Measurements from ENCODE around the gene CRIP2.

The CRIP2 gene

GRCh38 chr14:105493921-105494605 lies 19.4 kb downstream of the CRIP2 start:
- no peaks in the 10 kb centered on the region for H3K36me3 ChIP-seq (ENCODE audit: insufficient read depth, low read length)
- peaks cover 12% of the 10 kb centered on the region for H3K4me1 ChIP-seq (ENCODE audit: control insufficient read depth, insufficient read depth, low read length)
- no peak overlapping the region for H3K4me2 ChIP-seq (ENCODE audit: low read length)
- no peaks in the 10 kb centered on the region for H3K27me3 ChIP-seq (ENCODE audit: control insufficient read depth, insufficient read depth, low read length)
- H3K9ac ChIP-seq (ENCODE audit: low read depth, low read length): no peak overlapping the region
- no peaks in the 10 kb centered on the region for H3K9me3 ChIP-seq (replicated peaks; ENCODE audit: low read length)
- H3K4me3 ChIP-seq (ENCODE audit: low read length): no peak overlapping the region

GRCh38 chr14:105494606-105494929 lies 19.9 kb downstream of the CRIP2 start:
- Histone ChIP-seq H3K36me3 (ENCODE audit: insufficient read depth, low read length) (no peaks in the 10 kb centered on the region), H3K9me3 (replicated peaks; ENCODE audit: low read length) (no peaks in the 10 kb centered on the region), H3K4me2 (ENCODE audit: low read length) (no peak overlapping the region), H3K4me1 (ENCODE audit: control insufficient read depth, insufficient read depth, low read length) (peaks cover 7% of the 10 kb centered on the region), H3K4me3 (ENCODE audit: low read length) (no peak overlapping the region), H3K9ac (ENCODE audit: low read depth, low read length) (no peak overlapping the region), H3K27me3 (ENCODE audit: control insufficient read depth, insufficient read depth, low read length) (no peaks in the 10 kb centered on the region)

GRCh38 chr14:105495101-105495989 lies 20.7 kb downstream of the CRIP2 start:
- no peaks in the 10 kb centered on the region for H3K9me3 ChIP-seq (replicated peaks; ENCODE audit: low read length)
- no peaks in the 10 kb centered on the region for H3K27me3 ChIP-seq (ENCODE audit: control insufficient read depth, insufficient read depth, low read length)
- H3K9ac ChIP-seq (ENCODE audit: low read depth, low read length): no peak overlapping the region
- no peak overlapping the region for H3K4me3 ChIP-seq (ENCODE audit: low read length)
- H3K4me1 ChIP-seq (ENCODE audit: control insufficient read depth, insufficient read depth, low read length): peaks cover 7% of the 10 kb centered on the region
- no peaks in the 10 kb centered on the region for H3K36me3 ChIP-seq (ENCODE audit: insufficient read depth, low read length)
- no peak overlapping the region for H3K4me2 ChIP-seq (ENCODE audit: low read length)

GRCh38 chr14:105495990-105496830 lies 21.6 kb downstream of the CRIP2 start:
- H3K4me2 ChIP-seq (ENCODE audit: low read length): no peak overlapping the region
- no peaks in the 10 kb centered on the region for H3K27me3 ChIP-seq (ENCODE audit: control insufficient read depth, insufficient read depth, low read length)
- no peaks in the 10 kb centered on the region for H3K36me3 ChIP-seq (ENCODE audit: insufficient read depth, low read length)
- no peak overlapping the region for H3K4me3 ChIP-seq (ENCODE audit: low read length)
- no peaks in the 10 kb centered on the region for H3K9me3 ChIP-seq (replicated peaks; ENCODE audit: low read length)
- no peak overlapping the region for H3K9ac ChIP-seq (ENCODE audit: low read depth, low read length)
- peaks cover 7% of the 10 kb centered on the region for H3K4me1 ChIP-seq (ENCODE audit: control insufficient read depth, insufficient read depth, low read length)

DNA sequence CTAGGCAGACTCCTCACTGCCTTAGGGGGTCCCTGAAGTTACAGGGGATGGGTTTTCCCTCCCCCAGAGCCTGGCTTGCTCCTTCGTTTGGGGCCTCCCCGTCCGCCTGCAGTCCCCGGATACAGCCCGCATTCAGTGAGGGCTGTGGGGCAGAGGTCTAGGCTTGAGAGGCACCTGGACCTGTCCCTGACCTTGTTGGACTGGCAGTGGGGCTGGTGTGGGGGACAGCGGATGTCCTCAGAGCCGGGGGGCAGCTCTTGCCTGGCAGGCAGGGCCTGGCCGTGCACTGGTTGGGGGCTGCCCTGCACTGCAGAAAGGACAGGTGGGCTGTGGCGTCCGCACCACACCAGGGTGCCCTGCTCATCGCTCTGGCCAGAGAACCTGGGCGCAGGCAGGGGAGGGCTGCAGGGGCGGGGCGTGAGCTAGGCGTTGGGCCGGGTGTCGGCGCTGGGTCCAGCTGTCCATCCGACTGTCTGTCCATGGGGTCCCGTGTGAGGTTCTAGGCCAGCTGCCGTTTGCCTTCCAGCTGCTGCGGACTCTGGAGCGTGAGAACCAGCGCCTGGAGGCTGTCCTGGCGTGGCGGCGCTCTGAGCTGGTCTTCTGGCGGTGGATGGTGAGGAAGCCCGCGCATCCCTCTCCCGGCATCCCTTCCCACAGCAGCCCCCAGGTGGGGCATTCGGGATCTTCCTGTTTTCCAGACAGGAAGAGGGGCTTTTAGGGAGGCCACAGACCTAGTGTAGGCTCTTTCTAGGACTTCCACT lies 22.4 kb downstream of the CRIP2 start:
- H3K9ac ChIP-seq (ENCODE audit: low read depth, low read length): no peak overlapping the region
- H3K4me2 ChIP-seq (ENCODE audit: low read length): no peak overlapping the region
- no peaks in the 10 kb centered on the region for H3K36me3 ChIP-seq (ENCODE audit: insufficient read depth, low read length)
- H3K4me1 ChIP-seq (ENCODE audit: control insufficient read depth, insufficient read depth, low read length): peaks cover 3% of the 10 kb centered on the region
- no peaks in the 10 kb centered on the region for H3K27me3 ChIP-seq (ENCODE audit: control insufficient read depth, insufficient read depth, low read length)
- no peak overlapping the region for H3K4me3 ChIP-seq (ENCODE audit: low read length)
- no peaks in the 10 kb centered on the region for H3K9me3 ChIP-seq (replicated peaks; ENCODE audit: low read length)

DNA sequence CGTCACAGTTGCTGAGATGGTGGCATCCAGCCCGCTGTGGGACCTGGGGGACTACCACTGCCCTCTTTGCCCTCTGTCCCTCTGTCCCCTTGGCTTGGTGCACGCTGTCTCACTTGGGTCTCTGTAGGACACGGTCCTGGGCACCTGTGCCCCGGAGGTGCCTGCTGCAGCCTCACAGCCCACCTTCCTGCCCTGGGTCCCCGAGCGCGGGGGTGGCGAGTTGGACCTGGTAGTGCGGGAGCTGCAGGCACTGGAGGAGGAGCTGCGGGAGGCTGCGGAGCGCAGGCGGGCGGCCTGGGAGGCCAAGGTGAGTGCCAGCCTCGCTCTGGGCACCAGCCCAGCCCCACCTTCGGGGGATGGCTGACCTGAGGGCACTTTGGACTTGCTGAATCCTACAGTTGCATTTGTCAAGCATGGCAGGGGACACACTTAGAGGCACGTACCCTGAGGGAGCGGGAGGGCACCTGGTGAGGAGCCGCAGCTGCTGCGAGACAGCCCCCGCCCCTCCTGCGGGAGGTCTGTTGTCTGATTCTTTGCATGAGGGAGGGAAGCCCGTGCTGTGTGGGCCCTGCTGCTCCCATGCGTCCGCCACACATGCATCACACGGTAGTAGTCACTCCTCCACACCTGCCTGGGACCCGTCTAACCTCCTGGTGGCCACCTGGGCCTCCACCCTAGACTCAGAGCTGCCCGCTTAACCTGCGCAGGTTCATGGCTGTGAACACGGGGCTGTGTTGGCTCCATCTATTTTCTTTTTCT lies 23.2 kb downstream of the CRIP2 start:
- Histone ChIP-seq H3K4me3 (ENCODE audit: low read length) (no peak overlapping the region), H3K4me1 (ENCODE audit: control insufficient read depth, insufficient read depth, low read length) (no peaks in the 10 kb centered on the region), H3K9ac (ENCODE audit: low read depth, low read length) (no peak overlapping the region), H3K36me3 (ENCODE audit: insufficient read depth, low read length) (no peaks in the 10 kb centered on the region), H3K27me3 (ENCODE audit: control insufficient read depth, insufficient read depth, low read length) (no peaks in the 10 kb centered on the region), H3K4me2 (ENCODE audit: low read length) (no peak overlapping the region), H3K9me3 (replicated peaks; ENCODE audit: low read length) (no peaks in the 10 kb centered on the region)

GRCh38 chr14:105498430-105499255 lies 24.0 kb downstream of the CRIP2 start:
- H3K4me1 ChIP-seq (ENCODE audit: control insufficient read depth, insufficient read depth, low read length): no peaks in the 10 kb centered on the region
- no peaks in the 10 kb centered on the region for H3K27me3 ChIP-seq (ENCODE audit: control insufficient read depth, insufficient read depth, low read length)
- H3K4me2 ChIP-seq (ENCODE audit: low read length): no peak overlapping the region
- H3K4me3 ChIP-seq (ENCODE audit: low read length): no peak overlapping the region
- H3K9me3 ChIP-seq (replicated peaks; ENCODE audit: low read length): no peaks in the 10 kb centered on the region
- H3K36me3 ChIP-seq (ENCODE audit: insufficient read depth, low read length): no peaks in the 10 kb centered on the region
- H3K9ac ChIP-seq (ENCODE audit: low read depth, low read length): no peak overlapping the region

- H3K9ac ChIP-seq (ENCODE audit: low read depth, low read length): no peak overlapping the region
- no peak overlapping the region for H3K4me2 ChIP-seq (ENCODE audit: low read length)
- no peak overlapping the region for H3K4me3 ChIP-seq (ENCODE audit: low read length)
- H3K27me3 ChIP-seq (ENCODE audit: control insufficient read depth, insufficient read depth, low read length): no peaks in the 10 kb centered on the region
- no peaks in the 10 kb centered on the region for H3K36me3 ChIP-seq (ENCODE audit: insufficient read depth, low read length)
- no peaks in the 10 kb centered on the region for H3K9me3 ChIP-seq (replicated peaks; ENCODE audit: low read length)
- no peaks in the 10 kb centered on the region for H3K4me1 ChIP-seq (ENCODE audit: control insufficient read depth, insufficient read depth, low read length)
Observed at GRCh38 chr14:105499256-105500035, 24.8 kb downstream of the CRIP2 start.

GRCh38 chr14:105500036-105500725 lies 25.6 kb downstream of the CRIP2 start:
- no peaks in the 10 kb centered on the region for H3K27me3 ChIP-seq (ENCODE audit: control insufficient read depth, insufficient read depth, low read length)
- no peaks in the 10 kb centered on the region for H3K9me3 ChIP-seq (replicated peaks; ENCODE audit: low read length)
- H3K9ac ChIP-seq (ENCODE audit: low read depth, low read length): no peak overlapping the region
- H3K4me2 ChIP-seq (ENCODE audit: low read length): no peak overlapping the region
- H3K4me3 ChIP-seq (ENCODE audit: low read length): no peak overlapping the region
- H3K4me1 ChIP-seq (ENCODE audit: control insufficient read depth, insufficient read depth, low read length): no peaks in the 10 kb centered on the region
- H3K36me3 ChIP-seq (ENCODE audit: insufficient read depth, low read length): no peaks in the 10 kb centered on the region

All from skeletal muscle satellite cell (primary cell).